ENCODE results near the gene LRCH3.

LRCH3 gene

DNA sequence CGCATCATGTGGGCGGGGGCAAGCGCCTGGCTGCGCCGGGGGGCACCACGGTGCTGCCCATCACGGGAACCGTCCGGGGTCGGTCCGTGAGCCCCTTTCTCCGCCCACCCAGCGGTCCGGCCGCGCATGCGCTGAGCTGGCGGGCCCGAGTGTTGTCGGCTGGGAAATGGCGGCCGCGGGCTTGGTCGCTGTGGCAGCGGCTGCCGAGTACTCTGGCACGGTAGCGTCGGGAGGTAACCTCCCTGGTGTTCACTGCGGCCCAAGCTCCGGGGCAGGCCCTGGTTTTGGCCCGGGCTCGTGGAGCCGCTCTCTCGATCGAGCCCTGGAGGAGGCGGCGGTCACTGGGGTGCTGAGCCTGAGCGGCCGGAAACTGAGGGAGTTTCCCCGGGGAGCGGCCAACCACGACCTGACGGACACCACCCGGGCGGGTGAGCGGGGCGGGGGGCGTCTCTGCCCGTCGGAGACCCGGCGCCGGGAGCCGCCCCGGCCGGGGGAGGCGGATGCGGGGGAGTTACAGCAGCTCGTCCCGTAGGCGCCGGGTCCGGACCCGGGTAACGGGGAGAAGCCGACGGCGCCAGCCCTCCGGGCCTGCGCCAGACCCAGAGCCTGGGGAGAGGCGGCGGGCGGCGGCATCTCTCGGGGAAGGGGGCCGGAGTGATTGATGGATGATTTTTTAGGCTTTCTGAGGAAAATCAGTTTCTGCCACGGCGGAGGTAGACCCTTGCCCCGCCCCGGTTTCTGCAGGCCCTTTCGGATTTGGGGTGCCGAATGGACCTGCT, at the start of gene LRCH3:
TSS of gene LRCH3 (plus strand) at position 142 of the 779 bp plus-strand sequence. CDS start at position 167, 25 bp downstream.
- DNase-seq, result peak; percentile 20 to 59

DNA sequence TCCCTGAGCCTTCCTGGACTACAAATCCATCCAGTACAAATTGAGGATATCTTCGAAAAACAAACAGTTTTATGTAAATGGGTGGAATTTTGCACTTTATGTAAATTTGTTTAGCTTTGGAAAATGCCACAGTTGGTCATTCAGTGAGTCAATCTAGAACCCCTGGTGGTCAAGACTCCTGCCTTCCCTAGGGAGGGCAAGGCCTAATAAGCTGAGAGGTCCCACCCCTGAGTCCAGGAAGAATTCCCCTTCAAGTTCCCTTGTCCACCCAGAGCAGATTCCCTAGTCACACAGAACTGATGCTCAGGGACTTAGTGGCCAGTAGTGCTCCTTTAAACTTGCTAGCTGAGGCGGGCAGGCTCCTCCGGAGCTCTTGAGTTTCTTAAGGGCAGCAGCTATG, 48.3 kb upstream of the LRCH3 start:
- no peak for DNase-seq

DNA sequence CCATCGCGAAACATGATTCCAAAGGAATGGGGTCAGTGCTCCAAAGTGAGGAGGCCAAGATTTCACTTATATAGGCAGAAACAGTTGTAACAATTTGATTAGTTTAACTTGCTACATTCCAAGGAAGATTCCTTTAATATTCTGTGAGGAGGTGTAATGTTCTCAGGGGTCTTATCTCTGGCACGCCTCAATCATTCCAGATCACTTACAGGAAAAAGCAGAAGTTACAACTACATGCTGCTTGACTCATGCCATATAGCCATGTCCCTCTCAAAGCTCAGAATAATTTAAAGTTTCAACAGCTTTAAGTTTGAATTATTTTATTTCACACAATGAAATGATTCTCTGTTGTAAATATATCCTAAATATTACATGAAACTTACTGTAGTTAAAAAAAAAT, 44.8 kb upstream of the LRCH3 start:
- DNase-seq, result no peak

- no peak for DNase-seq
Measured at GRCh38 chr3:197746801-197747237, 44.2 kb upstream of the LRCH3 start.

DNA sequence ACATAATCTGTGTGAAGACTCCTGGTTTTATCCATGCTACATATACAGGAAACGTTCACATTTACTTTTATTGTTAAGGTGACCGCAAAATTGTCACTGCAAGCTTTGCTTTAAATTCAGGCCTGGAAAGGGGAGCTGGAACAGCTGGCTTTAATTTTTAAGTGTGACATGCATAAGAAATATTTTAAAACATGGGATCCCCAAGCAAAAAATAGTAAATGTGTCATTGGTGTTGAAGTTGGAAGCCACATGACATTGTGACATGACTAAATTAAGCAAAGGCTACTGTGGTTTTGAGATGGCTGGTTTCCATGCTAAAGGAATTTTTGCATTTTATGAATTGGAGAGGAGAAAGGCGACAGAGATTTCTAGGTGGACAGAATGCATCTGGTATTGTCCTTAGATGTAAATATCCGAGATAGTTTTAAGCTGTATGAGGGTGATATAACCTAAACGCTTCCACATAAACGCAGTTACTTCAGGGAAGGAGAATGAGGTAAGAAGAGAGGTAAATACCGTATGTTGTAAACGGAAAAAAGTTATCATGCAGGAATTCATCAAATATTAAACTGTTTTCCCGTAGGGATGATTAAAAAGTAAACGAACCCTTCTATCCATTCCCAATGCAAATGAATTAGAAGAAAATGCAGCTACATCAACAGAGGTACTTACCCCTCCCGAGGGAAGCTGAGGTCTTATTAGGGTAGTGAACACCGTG, 42.3 kb upstream of the LRCH3 start:
- no peak for DNase-seq

GRCh38 chr3:197749315-197749600, 41.8 kb upstream of the LRCH3 start:
- DNase-seq, result peak in 1 of 2 experiments; percentile 75

- peak; percentile 75 to 80 for DNase-seq
Measured at GRCh38 chr3:197749601-197750395, 41.3 kb upstream of the LRCH3 start, which contains the start of gene FYTTD1. FYTTD1 (plus strand) TSS chr3:197749883; CDS start chr3:197749972, 89 bp downstream.

DNA sequence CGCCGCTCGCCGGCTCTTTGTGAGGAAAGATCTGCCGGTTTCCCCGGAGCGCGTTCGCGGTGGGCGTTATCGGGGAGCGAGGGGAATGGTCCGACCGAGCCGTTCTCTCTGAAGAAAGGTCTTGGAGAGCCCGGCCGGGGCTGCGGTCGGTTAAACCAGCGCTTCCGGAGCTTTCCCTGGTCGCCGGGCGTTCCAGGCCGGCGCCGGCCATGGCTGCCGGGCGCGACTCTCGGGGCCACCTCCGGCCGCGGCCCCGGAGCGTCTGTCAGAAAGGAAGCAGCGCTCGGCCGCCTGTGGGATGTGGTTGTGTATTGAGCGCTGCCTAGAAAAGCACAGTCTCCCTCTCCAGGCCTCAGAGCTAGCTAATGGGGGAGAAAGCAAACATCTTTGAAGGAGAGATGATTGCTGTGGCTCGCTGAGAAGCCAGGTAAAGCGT, 40.6 kb upstream of the LRCH3 start:
- peak; percentile 8 to 75 for DNase-seq

DNA sequence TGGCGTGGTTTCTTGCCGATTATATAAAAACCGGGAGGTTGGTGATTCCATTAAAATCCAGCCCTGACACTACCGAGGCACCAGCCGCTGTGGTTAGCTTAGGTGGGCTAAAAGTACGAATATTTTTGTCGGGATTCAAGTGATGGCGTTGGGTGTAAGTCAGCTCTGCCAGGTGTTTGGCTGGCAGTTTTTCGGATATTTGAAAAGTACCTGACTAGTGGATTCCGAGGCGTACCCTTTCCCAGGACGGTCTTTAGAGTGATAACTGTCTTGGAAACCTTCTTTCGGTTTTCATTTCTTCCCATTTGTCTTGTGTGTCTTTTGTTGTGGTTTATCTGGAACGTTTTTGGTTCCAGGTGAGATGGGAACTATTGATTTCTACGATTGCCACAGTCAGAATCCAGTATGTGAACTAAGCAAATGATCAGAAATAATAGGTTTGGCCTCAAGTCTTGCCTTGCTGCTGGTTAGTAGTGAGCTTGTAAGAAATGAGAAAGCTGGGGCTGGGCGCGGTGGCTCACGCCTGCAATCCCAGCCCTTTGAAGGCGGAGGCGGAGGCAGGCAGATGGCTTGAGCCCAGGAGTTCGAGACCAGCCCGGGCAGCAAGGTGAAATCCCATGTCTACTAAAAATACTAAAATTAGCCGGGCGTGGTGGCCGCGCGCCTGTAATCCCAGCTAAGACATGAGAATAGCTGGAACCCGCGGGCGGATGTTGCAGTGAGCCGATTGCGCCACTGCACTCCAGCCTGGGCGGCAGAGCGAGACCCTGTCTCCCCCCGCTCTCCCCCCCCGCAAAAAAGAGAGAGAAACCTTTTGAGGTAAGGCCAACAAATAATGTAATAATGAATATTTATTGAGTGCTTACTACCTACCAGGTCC, 40.0 kb upstream of the LRCH3 start:
- no peak for DNase-seq

DNA sequence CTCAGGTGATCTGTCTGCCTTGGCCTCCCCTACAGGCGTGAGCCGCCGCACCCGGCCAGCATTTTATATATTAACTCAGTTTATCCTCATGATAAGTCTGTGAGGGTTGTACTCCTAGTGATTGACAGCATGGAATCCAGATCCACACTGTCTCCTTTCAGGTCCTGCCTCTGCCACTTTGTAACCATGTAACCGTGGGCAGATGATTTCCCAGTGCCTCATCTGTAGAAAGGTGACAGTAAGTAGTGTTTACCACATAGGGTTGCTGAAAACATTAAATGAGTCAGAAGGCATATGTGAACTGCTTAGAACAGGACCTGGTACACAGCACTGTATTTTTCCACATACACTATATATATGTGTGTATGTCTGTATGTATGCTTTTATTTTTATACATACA, 38.9 kb upstream of the LRCH3 start:
- DNase-seq, result no peak

- DNase-seq, result no peak
Measured at GRCh38 chr3:197753263-197753662, 37.8 kb upstream of the LRCH3 start.

GRCh38 chr3:197756704-197757103, 34.4 kb upstream of the LRCH3 start:
- DNase-seq, result no peak

DNA sequence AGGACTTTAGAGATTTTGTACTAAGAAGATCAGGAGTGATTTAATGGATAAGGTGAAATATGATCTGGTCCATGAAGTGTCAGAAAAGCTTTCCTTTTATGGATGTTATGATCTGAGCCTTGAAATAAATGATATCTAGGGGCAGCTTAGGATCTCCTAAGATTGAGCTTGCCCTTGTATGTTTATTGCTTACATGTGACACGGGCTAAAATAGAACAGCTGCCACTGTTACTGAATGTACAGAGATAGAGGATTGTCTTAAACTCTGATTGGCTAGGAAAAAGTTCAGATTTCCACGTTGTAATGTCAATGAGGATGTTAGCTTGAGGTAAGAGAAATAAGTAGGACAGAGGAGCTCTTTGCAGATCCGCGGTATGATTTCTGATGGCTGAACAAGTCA, 32.5 kb upstream of the LRCH3 start:
- no peak for DNase-seq

DNA sequence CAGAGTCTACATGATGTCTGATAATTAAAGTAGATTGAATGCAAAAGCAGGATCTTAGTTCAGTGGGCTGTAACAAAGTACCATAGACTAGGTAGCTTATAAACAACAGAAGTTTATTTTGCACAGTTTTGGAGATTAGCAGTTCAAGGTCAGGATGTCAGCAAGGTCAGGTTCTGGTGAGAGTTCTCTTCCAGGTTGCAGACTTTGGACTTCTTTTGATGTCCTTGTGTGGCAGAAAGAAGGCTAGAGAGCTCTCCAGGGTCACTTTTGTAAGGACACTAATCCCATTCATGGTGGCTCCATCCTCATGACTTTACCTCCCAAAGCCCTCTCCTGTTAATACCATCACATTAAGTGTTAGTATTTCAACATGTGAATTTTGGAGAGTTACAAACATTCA, 29.3 kb upstream of the LRCH3 start:
- DNase-seq, result no peak

DNA sequence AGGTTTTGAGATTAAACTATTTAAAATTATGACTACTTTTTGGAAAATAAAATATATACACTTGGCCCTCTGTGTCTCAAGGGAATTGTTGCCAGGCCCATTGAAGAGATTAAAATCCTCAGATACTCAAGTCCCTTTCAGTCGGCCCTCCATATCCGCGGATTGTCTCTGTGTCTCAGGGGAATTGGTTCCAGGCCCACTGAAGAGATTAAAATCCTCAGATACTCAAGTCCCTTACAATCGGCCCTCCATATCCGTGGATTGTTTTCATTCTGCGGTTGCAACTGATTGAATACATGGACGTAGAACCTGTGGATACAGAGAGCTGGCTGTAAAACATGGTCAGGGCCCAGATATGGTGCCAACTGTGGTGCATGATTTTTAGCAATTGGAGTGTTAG, 15.7 kb upstream of the LRCH3 start:
- DNase-seq, result peak; percentile 16 to 31

DNA sequence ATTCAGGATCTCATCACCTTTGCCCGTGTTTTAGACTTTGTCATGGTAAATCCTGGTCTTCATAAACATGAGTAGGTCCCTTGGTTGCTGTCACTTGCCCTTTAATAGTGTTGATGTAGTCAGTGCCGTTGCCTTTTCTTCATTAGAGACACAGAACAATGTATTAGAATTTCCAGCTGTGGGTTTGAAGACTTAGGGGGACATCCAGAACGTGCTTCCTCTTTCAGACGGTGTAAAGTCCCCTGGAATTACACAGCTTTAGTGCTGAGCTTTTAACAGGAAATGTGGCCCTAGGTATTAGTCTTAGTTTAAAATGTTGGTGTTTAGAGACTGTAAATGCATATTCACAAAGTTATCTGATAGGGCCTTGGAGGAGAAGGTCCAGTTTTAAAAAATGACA, 8.8 kb upstream of the LRCH3 start:
- DNase-seq, result no peak

DNA sequence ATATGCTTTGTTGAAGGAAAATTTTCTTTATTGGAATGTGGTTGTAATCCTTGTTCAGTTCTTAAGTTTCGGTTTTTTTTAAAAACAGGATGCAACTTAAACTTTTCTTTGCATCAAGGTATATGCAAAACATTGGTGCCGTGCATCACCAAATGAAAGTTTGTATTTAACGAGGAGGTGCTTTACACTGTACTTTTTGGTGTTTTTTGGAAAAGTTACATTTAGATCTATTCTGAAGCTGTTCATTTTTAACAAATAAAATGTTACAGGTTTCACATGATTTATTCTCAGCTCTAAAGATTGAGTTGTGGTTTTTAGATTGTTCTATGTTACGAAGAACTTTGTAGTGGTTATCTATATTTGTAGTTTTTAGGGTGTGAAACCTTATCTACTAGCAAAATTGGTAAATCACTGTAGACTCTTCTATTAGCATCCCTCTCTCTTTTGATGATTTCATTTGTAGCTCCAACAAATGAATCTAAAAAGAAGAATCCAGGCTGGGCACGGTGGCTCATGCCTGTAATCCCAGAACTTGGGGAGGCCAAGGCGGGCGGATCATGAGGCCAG, 7.0 kb upstream of the LRCH3 start:
- DNase-seq, result no peak

- no peak for DNase-seq
Measured at GRCh38 chr3:197787412-197787811, 3.6 kb upstream of the LRCH3 start.

- DNase-seq, result no peak
Measured at GRCh38 chr3:197789309-197789708, 1.7 kb upstream of the LRCH3 start.

DNA sequence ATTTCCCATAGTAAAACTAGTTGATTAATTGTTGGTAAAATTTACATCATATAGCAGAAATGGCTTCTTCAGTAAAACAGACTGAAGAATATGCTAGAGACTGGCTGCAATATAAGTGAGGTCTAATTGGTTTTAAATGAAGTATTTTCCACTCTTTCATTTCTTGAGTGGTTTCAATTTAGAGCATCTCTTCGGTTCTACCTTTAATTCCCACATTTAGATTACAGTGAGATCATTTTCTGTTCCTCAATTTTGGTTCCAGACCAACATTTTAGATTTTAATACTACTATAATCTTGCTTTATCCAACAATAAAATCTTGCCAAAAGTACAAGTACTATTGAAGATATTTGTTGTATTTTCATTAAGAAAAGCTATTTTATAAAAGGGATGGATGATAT, 1.0 kb upstream of the LRCH3 start:
- DNase-seq, result no peak

- no peak for DNase-seq
Measured at GRCh38 chr3:197791892-197792647, 1.0 kb downstream of the LRCH3 start.

Measured in NCI-H187 (cell line).